HL-60/S4 treated with retinoic acid at 250 ng/mL for 4 days and 3 days (cell line): ENCODE measurements around the gene ALG12.

Source experiments
- in situ Hi-C: fragments of 300-500 bp; cut with MboI; formaldehyde crosslinking; loops from 2 replicates; pipeline ENCODE4 v1.7.0; 2022; ENCODE audit warnings: low sequenced_read_pairs

Gene ALG12

GRCh38 chr22:49913446-49913845 is 4.8 kb downstream of the ALG12 start:
- in situ Hi-C loops: no loop called here

- in situ Hi-C loops: no loop called here
Observed at GRCh38 chr22:49913026-49913425, 5.2 kb downstream of the ALG12 start.

GRCh38 chr22:49911881-49912625 is 6.2 kb downstream of the ALG12 start:
- in situ Hi-C loops: no loop called here

GRCh38 chr22:49910229-49911155 is 7.7 kb downstream of the ALG12 start:
- in situ Hi-C loops: no loop called here

GRCh38 chr22:49909476-49910205 is 8.6 kb downstream of the ALG12 start:
- in situ Hi-C loops: no loop called here

- in situ Hi-C loops: no loop called here
Observed at GRCh38 chr22:49907807-49908206, 10.4 kb downstream of the ALG12 start.

- in situ Hi-C loops: no loop called here
Observed at GRCh38 chr22:49906799-49907290, 11.4 kb downstream of the ALG12 start.

GRCh38 chr22:49906071-49906798 is 12.0 kb downstream of the ALG12 start:
- in situ Hi-C loops: no loop called here

GRCh38 chr22:49905465-49905864 is 12.8 kb downstream of the ALG12 start:
- in situ Hi-C loops: no loop called here

- in situ Hi-C loops: no loop called here
Observed at GRCh38 chr22:49904040-49904369, 14.2 kb downstream of the ALG12 start.

GRCh38 chr22:49903322-49904039 is 14.8 kb downstream of the ALG12 start:
- in situ Hi-C loops: no loop called here

- in situ Hi-C loops: no loop called here
Observed at GRCh38 chr22:49901457-49901856, 16.8 kb downstream of the ALG12 start.

GRCh38 chr22:49900441-49901230 is 17.6 kb downstream of the ALG12 start:
- in situ Hi-C loops: no loop called here

GRCh38 chr22:49899530-49899929 is 18.7 kb downstream of the ALG12 start:
- in situ Hi-C loops: no loop called here

- in situ Hi-C loops: no loop called here
Observed at GRCh38 chr22:49897015-49897684, 21.1 kb downstream of the ALG12 start.

GRCh38 chr22:49896201-49896600 is 22.0 kb downstream of the ALG12 start:
- in situ Hi-C loops: no loop called here

- in situ Hi-C loops: no loop called here
Observed at GRCh38 chr22:49894322-49895054, 23.8 kb downstream of the ALG12 start.

- in situ Hi-C loops: no loop called here
Observed at GRCh38 chr22:49893025-49893424, 25.2 kb downstream of the ALG12 start.
